ENCODE results near the gene RNF8. TPM values are rescaled to one million over a fixed set of nuclear protein-coding genes. Genes with fewer than 3 reads are reported as not detected.

The RNF8 gene
- total and polyA plus RNA-seq, 8 donors: 8.7 to 46.0 (median 15.3) TPM

DNA sequence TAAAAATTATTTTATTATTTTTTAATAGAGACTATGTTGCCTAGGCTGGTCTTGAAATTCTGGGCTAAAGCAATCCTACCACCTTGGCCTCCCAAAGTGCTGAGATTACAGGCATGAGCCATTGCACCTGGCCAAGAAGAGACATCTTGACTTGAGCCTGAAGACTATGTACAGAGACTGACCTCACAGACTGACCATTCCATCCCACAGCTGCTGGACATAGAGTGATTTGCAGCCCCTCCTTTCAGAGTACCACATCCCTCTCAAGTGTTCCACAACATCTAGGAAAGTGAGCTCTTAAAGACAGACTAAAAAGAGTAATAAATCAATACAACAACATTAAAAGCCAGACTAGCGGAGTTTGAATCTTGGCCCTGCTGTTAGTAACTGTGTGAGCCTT, 39.0 kb downstream of the RNF8 start:
- Histone ChIP-seq H3K27me3 (no peaks in the 10 kb centered on the region), H3K4me3 (no peak overlapping the region), H3K36me3 (peaks cover 5 to 72% (median 56%) of the 10 kb centered on the region in 4 donors), H3K9me3 (no peaks in the 10 kb centered on the region), H3K27ac (no peak overlapping the region), H3K4me1 (peaks cover 0 to 4% (median 0%) of the 10 kb centered on the region in 4 donors)
- TF ChIP-seq, protein P1, sequence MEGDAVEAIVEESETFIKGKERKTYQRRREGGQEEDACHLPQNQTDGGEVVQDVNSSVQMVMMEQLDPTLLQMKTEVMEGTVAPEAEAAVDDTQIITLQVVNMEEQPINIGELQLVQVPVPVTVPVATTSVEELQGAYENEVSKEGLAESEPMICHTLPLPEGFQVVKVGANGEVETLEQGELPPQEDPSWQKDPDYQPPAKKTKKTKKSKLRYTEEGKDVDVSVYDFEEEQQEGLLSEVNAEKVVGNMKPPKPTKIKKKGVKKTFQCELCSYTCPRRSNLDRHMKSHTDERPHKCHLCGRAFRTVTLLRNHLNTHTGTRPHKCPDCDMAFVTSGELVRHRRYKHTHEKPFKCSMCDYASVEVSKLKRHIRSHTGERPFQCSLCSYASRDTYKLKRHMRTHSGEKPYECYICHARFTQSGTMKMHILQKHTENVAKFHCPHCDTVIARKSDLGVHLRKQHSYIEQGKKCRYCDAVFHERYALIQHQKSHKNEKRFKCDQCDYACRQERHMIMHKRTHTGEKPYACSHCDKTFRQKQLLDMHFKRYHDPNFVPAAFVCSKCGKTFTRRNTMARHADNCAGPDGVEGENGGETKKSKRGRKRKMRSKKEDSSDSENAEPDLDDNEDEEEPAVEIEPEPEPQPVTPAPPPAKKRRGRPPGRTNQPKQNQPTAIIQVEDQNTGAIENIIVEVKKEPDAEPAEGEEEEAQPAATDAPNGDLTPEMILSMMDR (IDR thresholded peaks at IDR 0.05): no peak
- no peak for TF ChIP-seq POLR2A (IDR thresholded peaks at IDR 0.05)
- no peak for TF ChIP-seq POLR2AphosphoS5 (IDR thresholded peaks at IDR 0.05)
- no peak for TF ChIP-seq EP300 (IDR thresholded peaks at IDR 0.05)
- DNase-seq: no peak
- 89 to 98% (median 93%) methylated on average over 1 of the region's 1 CpG for WGBS, 5 donors
- intact Hi-C loops (cut with DNase I; ENCODE audit: low total_unique reads): no loop called here

DNA sequence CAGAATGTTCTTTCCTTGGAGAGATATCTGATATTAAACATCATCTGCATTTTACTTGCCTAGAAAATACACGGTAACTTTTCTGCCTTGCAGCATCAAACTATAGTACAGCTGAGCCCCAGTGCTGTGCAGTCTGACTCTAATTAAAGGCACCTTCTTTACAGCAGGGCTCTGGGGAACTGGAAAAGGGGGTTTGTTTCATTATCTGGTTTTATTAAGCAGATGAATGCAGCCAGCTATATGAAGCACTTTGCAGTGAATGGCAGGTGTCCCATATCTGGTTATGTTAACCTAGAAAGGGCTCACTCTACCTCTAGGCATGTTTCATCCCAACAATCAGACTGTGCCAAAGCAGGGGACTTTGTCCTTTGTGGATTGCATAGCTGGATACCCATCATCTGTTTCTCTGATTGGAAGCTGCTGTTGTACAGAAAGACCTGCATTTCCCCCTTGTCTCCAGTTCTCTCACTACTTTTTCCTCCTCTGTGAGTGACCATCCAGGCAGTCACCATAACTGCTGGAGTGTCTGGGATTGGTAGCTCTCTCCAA, 39.7 kb downstream of the RNF8 start:
- intact Hi-C loops (cut with DNase I; ENCODE audit: low total_unique reads): no loop called here
- peaks cover 0 to 4% (median 0%) of the 10 kb centered on the region in 4 donors for H3K4me1 ChIP-seq
- H3K27ac ChIP-seq: no peak overlapping the region
- TF ChIP-seq EP300 (IDR thresholded peaks at IDR 0.05): no peak
- no peak for TF ChIP-seq POLR2AphosphoS5 (IDR thresholded peaks at IDR 0.05)
- no peak for TF ChIP-seq POLR2A (IDR thresholded peaks at IDR 0.05)
- TF ChIP-seq, protein P1 (IDR thresholded peaks at IDR 0.05): no peak
- no peaks in the 10 kb centered on the region for H3K27me3 ChIP-seq
- H3K4me3 ChIP-seq: no peak overlapping the region
- H3K9me3 ChIP-seq: no peaks in the 10 kb centered on the region
- peaks cover 5 to 66% (median 50%) of the 10 kb centered on the region in 4 donors for H3K36me3 ChIP-seq
- WGBS, 5 donors: 75 to 90% (median 81%) methylated on average over 1 of the region's 1 CpG
- no peak for DNase-seq

- no peaks in the 10 kb centered on the region for H3K27me3 ChIP-seq
- no peaks in the 10 kb centered on the region for H3K9me3 ChIP-seq
- H3K36me3 ChIP-seq: peaks cover 5 to 34% (median 25%) of the 10 kb centered on the region in 4 donors
- intact Hi-C loops (cut with DNase I; ENCODE audit: low total_unique reads): no loop called here
- H3K27ac ChIP-seq: no peak overlapping the region
- DNase-seq: no peak
- no peak overlapping the region for H3K4me3 ChIP-seq
- WGBS, 5 donors: 86 to 97% (median 88%) methylated on average over 4 of the region's 4 CpGs
- no peaks in the 10 kb centered on the region for H3K4me1 ChIP-seq
- TF ChIP-seq POLR2A (IDR thresholded peaks at IDR 0.05) (no peak), EP300 (IDR thresholded peaks at IDR 0.05) (no peak), POLR2AphosphoS5 (IDR thresholded peaks at IDR 0.05) (no peak)
- TF ChIP-seq, protein P1 (IDR thresholded peaks at IDR 0.05): no peak
Measured at GRCh38 chr6:37396571-37397180, 42.9 kb downstream of the RNF8 start.

- no peak overlapping the region for H3K27ac ChIP-seq
- H3K27me3 ChIP-seq: no peaks in the 10 kb centered on the region
- no peaks in the 10 kb centered on the region for H3K9me3 ChIP-seq
- intact Hi-C loops (cut with DNase I; ENCODE audit: low total_unique reads): no loop called here
- DNase-seq: no peak
- no peak overlapping the region for H3K4me3 ChIP-seq
- TF ChIP-seq POLR2A (IDR thresholded peaks at IDR 0.05) (no peak), EP300 (IDR thresholded peaks at IDR 0.05) (no peak), POLR2AphosphoS5 (IDR thresholded peaks at IDR 0.05) (no peak)
- TF ChIP-seq, protein P1 (IDR thresholded peaks at IDR 0.05): no peak
- H3K36me3 ChIP-seq: peaks cover 0 to 11% (median 4%) of the 10 kb centered on the region in 4 donors
- no peaks in the 10 kb centered on the region for H3K4me1 ChIP-seq
Measured at GRCh38 chr6:37399131-37399530, 45.3 kb downstream of the RNF8 start.
